ENCODE data around the gene PDC.
"Not testable (repeated sequence)": the region's sequence is repeated elsewhere in the genome, so short reads cannot be mapped to it uniquely, and the experiment has no call there.

Gene PDC

DNA sequence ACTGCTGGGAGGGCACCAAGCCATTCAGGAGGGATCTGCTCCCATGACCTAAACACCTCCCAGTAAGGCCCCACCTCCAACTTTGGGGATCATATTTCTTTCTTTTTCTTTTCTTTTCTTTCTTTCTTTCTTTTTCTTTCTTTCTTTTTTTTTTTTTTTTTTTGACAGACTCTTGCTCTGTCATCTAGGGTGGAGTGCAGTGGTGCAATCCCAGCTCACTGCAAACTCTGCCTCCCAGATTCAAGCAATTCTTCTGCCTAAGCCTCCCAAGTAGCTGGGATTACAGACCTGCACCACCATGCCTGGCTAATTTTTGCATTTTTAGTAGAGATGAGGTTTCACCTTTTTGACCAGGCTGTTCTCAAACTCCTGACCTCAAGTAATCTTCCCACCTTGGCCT is 4.6 kb upstream of the PDC start:
- not testable (repeated sequence) for DNase-seq

GRCh38 chr1:186463926-186464325 is 3.0 kb upstream of the PDC start:
- no peak for DNase-seq

GRCh38 chr1:186463511-186463910 is 2.6 kb upstream of the PDC start:
- DNase-seq: no peak

DNA sequence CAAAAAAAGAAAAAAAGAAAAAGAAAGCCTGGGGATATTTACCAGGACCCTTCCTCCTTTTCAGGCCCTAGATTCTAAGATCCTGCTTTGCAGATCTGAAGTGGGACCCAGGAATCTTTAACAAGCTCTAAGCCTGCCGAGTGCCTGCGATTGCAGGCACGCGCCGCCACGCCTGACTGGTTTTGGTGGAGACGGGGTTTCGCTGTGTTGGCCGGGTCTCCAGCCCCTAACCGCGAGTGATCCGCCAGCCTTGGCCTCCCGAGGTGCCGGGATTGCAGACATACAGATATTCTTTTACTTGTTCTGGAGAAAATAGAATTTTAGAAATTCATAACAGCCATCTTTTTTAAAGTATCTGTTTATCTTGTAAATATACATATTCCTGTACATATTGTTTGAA is 1.8 kb downstream of the PDC start:
- DNase-seq: not testable (repeated sequence)

- no peak for DNase-seq
These were observed 4.1 kb downstream of the PDC start for GRCh38 chr1:186456729-186457255.

- no peak for DNase-seq
These were observed 5.9 kb downstream of the PDC start for GRCh38 chr1:186454981-186455380.

DNA sequence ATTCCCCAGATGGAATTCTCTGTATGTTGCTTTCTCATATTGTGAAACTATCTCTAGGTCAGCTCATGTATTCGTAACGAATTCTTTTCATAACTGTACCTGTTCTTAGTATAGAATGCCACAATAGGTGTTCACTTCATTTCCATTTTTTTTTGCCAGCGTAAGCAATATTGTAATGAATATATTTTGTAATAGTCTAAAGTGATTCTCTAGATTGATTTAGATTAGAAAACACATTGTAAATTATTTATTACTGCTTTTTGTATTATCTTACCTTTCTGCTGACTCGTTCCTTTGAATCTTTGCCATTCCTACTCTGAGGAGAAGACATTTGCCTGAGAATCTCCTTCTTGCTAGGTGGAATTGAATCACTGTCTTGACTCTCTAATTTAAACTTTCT is 14.8 kb downstream of the PDC start:
- DNase-seq: no peak

GRCh38 chr1:186443638-186444037 is 17.3 kb downstream of the PDC start:
- no peak for DNase-seq

DNA sequence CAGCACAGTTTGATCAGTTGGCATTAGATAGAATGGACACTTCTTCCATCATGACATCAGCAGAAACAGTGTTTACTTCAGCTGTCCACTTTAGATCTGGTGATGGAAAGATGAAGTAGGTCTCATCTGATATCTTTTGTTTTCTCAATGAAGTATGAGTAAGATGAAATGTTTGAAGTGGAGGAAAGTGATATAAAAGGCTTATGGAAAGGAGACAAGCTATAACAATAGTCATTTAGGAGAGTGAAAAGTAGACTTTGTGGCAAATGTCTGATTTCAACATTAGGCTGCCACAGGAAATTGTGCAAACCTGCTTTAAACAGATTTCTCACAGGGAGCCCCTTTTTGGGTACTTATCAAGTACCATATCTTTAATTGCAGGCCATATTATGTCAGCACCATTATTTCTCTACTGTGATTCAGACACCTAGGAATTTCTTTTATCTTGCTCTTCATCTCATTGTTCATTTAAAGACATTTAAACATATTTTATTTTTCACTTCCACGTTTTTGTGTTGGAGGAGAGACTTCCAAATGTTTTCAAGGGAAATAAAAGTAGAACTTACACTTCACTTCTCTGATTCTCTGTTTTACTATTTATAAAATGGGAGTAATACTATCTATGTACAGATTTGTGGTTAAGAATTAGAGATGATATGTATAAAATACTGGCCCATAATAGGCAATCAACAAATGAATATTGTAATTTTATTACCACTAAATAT is 18.1 kb downstream of the PDC start:
- DNase-seq: peak; percentile 51

GRCh38 chr1:186440584-186440983 is 20.3 kb downstream of the PDC start:
- DNase-seq: no peak

GRCh38 chr1:186438567-186438966 is 22.3 kb downstream of the PDC start:
- DNase-seq: no peak

DNA sequence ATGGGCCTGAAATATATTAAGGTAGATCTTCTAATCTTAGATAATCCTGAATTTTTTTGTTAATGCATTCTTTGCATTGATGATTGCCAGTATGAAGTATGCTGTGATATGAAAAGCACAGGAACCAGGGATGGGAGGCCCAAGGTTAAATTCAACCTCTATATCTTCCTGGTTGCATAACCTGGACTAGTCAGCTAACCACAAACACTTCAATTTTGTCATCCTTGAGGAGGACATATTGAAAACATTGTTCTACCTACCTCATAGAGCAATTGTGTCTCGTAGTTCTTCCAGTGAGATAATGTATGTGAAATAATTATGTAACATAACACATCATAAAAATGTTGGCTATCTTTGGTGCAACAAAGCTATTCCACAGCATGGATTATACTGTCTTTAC is 25.6 kb downstream of the PDC start:
- DNase-seq: no peak

- peak; percentile 41 for DNase-seq
These were observed 31.9 kb downstream of the PDC start for GRCh38 chr1:186429017-186429416.

GRCh38 chr1:186426118-186426517 is 34.8 kb downstream of the PDC start:
- no peak for DNase-seq

GRCh38 chr1:186424539-186424938 is 36.4 kb downstream of the PDC start:
- DNase-seq: no peak

GRCh38 chr1:186421446-186421845 is 39.5 kb downstream of the PDC start:
- no peak for DNase-seq

- no peak for DNase-seq
These were observed 40.0 kb downstream of the PDC start for GRCh38 chr1:186420923-186421322.

GRCh38 chr1:186420311-186420710 is 40.6 kb downstream of the PDC start:
- DNase-seq: no peak

- DNase-seq: no peak
These were observed 42.4 kb downstream of the PDC start for GRCh38 chr1:186418503-186418902.

- DNase-seq: no peak
These were observed 47.6 kb downstream of the PDC start for GRCh38 chr1:186413319-186413718.

DNA sequence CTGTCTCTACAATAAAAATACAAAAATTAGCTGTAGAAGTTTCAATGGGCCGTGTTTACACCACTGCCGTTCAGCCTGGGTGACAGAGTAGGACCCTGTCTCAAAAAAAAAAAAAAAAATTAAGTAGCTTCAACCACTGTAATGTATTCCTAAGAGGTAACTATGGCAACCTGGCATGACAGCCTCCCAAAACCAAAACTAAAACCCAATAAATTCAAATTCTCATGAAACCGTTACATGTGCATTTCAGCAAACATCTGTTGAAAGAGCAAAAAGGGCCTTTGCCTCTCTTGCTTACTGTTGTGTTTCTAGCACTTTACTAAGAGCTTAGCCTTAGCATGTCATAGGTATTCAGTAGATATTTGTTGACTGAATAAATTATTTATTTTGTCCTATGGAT is 51.8 kb downstream of the PDC start:
- peak; percentile 9 for DNase-seq

DNA sequence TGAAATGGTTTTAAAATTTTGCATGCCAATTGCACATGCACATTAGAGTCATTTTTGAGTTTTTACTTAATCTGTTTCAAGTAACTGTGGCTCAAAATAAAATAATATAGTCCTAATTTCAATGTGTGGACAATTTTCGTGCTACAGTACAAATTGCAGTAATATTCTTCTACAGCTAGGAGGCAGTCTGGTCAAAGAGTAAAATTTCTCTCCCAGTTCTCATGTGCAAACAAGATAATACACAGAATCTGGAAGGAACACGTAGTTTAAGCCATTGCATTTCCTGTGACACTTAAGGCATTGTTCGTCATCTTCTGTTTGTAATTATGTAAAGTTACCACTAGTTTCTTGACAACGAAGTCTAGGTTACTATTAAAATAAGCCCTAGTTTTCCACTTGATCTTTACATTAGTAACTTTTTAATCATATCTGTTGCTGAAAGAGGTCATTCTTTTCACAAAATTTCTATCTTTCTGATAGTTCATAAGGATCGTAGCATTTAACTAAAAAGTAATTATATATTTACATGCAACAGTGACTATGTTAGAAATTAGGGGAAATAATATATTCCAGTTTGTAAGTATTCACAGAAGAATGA is 56.4 kb downstream of the PDC start:
- DNase-seq: peak; percentile 76

- DNase-seq: no peak
These were observed 57.3 kb downstream of the PDC start for GRCh38 chr1:186403632-186404031.

- DNase-seq: not testable (repeated sequence)
These were observed 59.5 kb downstream of the PDC start for GRCh38 chr1:186401446-186401845.
